ENCODE measurements around the gene TCF25.
"Not testable (repeated sequence)": the region's sequence is repeated elsewhere in the genome, so short reads cannot be mapped to it uniquely, and the experiment has no call there.

Gene TCF25

DNA sequence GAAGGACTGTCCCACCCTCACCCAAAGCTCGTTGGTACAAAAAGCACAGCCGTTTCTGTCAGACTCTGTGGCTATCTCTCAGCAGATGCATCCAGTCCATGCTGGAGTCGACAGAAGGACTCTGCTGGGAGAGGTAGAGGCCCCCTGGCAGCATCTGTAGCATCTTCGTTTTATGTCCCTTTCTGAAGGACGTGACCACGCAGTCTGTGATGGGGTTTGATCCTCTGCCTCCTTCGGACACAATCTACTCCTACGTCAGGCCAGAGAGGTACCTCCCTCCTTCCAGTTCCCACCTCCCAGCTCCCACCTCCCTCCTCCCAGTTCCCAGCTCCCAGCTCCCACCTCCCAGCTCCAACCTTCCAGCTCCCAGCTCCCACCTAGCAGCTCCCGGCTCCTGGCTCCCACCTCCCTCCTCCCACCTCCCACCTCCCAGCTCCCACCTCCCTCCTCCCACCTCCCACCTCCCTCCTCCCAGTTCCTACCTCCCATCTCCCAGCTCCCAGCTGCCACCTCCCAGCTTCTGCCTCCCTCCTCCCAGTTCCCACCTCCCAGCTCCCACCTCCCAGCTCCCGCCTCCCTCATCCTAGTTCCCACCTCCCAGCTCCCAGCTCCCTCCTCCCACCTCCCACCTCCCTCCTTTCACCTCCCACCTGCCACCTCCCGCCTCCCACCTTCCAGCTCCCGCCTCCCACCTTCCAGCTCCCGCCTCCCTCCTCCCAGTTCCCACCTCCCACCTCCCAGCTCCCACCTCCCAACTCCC is 33.8 kb downstream of the TCF25 start:
- H3K27me3 ChIP-seq (ENCODE audit: control insufficient read depth in 1 of 2, insufficient read depth in 2 of 2, low read length in 2 of 2): no peaks in the 10 kb centered on the region
- no peak overlapping the region for H3K9ac ChIP-seq (ENCODE audit: low read length in 2 of 2)
- peaks cover 2% of the 10 kb centered on the region for H3K4me1 ChIP-seq (ENCODE audit: control insufficient read depth, insufficient read depth, low read length)
- H3K4me3 ChIP-seq (ENCODE audit: low read length in 2 of 2): no peak overlapping the region
- H3K36me3 ChIP-seq (ENCODE audit: control insufficient read depth in 2 of 2, insufficient read depth in 2 of 2, low read length in 2 of 2): peaks cover 32 to 36% of the 10 kb centered on the region in 2 donors
- no peaks in the 10 kb centered on the region for H3K9me3 ChIP-seq (ENCODE audit: control insufficient read depth in 2 of 2, low read length in 2 of 2)
- no peak overlapping the region for H3K27ac ChIP-seq (ENCODE audit: low read length)

DNA sequence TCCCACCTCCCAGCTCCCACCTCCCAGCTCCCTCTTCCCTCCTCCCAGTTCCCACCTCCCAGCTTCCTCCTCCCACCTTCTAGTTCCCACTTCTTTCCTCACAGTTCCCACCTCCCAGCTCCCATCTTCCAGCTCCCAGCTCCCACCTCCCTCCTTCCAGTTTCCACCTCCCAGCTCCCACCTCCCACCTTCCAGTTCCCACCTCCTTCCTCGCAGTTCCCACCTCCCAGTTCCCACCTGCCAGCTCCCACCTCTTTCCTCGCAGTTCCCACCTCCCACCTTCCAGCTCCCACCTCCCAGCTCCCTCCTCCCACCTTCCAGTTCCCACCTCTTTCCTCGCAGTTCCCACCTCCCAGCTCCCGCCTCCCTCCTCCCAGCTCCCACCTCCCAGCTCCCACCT is 34.8 kb downstream of the TCF25 start:
- H3K4me3 ChIP-seq (ENCODE audit: low read length in 2 of 2): no peak overlapping the region

DNA sequence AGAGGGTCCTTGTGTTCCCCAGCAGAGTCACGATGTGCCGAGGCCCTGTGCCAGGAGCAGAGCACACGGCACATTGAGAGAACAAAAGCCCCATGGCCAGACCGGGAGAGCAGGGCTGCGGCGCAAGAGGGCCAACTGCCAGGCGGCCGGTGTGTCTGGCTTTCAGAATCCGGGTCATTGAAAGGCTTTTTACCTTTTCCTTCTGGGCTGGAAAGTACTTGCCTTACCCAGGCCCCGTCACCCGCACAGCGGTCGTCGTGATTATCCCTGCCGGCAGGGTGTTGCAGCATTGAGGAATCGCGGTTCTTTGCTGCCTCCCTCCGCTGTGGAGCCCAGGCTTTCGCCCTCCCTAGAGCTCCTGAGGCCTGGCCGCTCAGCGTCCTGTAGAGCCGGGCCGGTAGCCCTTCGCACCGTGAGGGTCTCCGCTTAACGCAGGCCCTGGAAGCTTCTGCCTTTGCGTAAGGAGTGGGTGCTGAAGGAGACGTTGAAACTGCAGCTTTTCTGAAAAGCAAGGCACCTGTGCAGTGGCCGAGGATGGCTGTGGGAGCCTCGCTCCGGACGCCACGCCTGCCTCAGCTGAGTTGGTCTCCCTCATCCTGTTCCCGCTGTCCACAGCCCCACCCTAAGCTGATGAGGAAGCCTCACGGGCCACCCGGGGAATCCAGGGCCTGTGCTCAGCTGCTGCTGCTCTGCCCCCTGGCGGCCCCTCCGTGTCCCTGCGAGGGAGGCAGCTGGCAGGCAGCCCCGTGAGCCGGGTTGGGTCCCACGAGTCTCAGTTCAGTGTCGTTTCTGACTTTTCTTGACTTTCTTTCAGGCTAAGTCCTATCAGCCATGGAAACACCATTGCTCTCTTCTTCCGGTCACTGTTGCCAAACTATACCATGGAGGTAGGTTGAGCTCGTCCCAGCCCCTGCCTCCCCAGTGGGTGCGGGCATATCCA is 36.7 kb downstream of the TCF25 start:
- Histone ChIP-seq H3K4me3 (ENCODE audit: low read length in 2 of 2) (no peak overlapping the region), H3K27me3 (ENCODE audit: control insufficient read depth in 1 of 2, insufficient read depth in 2 of 2, low read length in 2 of 2) (no peaks in the 10 kb centered on the region), H3K36me3 (ENCODE audit: control insufficient read depth in 2 of 2, insufficient read depth in 2 of 2, low read length in 2 of 2) (peaks cover 26 to 28% of the 10 kb centered on the region in 2 donors), H3K9me3 (ENCODE audit: control insufficient read depth in 2 of 2, low read length in 2 of 2) (no peaks in the 10 kb centered on the region), H3K9ac (ENCODE audit: low read length in 2 of 2) (no peak overlapping the region), H3K27ac (ENCODE audit: low read length) (peak overlapping the region; percentile 6), H3K4me1 (ENCODE audit: control insufficient read depth, insufficient read depth, low read length) (peaks cover 2% of the 10 kb centered on the region)

More for the DNA sequence above, 34.8 kb downstream of the TCF25 start:
- H3K9ac ChIP-seq (ENCODE audit: low read length in 2 of 2): no peak overlapping the region
- no peak overlapping the region for H3K27ac ChIP-seq (ENCODE audit: low read length)
- no peaks in the 10 kb centered on the region for H3K27me3 ChIP-seq (ENCODE audit: control insufficient read depth in 1 of 2, insufficient read depth in 2 of 2, low read length in 2 of 2)
- H3K36me3 ChIP-seq (ENCODE audit: control insufficient read depth in 2 of 2, insufficient read depth in 2 of 2, low read length in 2 of 2): peaks cover 32 to 34% of the 10 kb centered on the region in 2 donors
- peaks cover 2% of the 10 kb centered on the region for H3K4me1 ChIP-seq (ENCODE audit: control insufficient read depth, insufficient read depth, low read length)
- H3K9me3 ChIP-seq (ENCODE audit: control insufficient read depth in 2 of 2, low read length in 2 of 2): no peaks in the 10 kb centered on the region

DNA sequence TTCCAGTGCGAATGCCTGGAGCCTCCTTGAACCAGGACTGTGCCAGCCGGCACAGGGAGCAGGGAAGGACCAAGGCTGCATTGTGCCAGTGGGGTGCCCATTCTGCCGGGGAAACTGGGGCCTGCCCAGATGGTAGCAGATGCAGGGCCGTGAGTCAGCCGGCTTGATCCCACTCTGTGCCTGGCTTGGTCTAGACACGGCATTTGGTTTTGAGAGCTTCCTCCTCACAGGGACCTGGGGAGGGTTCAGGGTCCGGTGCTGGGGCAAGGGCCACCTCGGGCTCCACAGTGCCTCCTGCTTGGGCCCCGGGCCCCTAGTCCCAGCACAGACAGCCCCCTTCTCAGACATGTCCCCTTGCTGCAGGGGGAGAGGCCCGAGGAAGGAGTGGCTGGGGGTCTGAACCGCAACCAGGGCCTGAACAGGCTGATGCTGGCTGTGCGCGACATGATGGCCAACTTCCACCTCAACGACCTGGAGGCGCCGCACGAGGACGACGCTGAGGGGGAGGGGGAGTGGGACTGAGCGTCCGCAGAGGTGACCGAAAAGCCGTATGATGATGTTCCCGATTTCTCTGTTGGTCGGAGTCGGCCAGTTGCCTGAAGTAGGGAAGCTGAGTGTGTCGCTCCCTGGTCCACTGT is 37.4 kb downstream of the TCF25 start:
- H3K27ac ChIP-seq (ENCODE audit: low read length): peak overlapping the region; percentile 6
- H3K9ac ChIP-seq (ENCODE audit: low read length in 2 of 2): no peak overlapping the region
- no peak overlapping the region for H3K4me3 ChIP-seq (ENCODE audit: low read length in 2 of 2)
- H3K36me3 ChIP-seq (ENCODE audit: control insufficient read depth in 2 of 2, insufficient read depth in 2 of 2, low read length in 2 of 2): peaks cover 20 to 21% of the 10 kb centered on the region in 2 donors
- H3K27me3 ChIP-seq (ENCODE audit: control insufficient read depth in 1 of 2, insufficient read depth in 2 of 2, low read length in 2 of 2): no peaks in the 10 kb centered on the region
- H3K4me1 ChIP-seq (ENCODE audit: control insufficient read depth, insufficient read depth, low read length): peaks cover 2% of the 10 kb centered on the region
- H3K9me3 ChIP-seq (ENCODE audit: control insufficient read depth in 2 of 2, low read length in 2 of 2): no peaks in the 10 kb centered on the region

DNA sequence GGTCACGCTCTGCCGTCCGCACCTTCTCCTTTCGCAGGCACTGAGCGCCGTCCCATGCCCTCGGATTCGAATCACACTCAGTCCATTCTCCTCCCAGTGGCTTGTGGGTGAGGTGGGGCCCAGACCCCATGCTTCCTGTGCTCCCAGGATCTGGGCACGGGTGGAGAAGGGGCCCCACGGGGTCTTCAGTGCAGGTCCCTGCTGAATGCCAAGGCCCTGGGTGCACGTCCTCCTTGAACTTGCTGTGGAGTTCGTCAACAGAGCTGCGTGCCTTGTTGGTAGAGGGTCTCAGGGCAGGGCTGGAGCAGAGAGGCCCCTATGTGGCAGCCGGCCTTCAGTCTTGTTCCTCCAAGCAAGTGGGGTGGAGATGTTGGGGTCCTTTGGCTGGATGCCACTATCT is 38.0 kb downstream of the TCF25 start:
- H3K27ac ChIP-seq (ENCODE audit: low read length): no peak overlapping the region
- no peak overlapping the region for H3K9ac ChIP-seq (ENCODE audit: low read length in 2 of 2)
- peaks cover 2% of the 10 kb centered on the region for H3K4me1 ChIP-seq (ENCODE audit: control insufficient read depth, insufficient read depth, low read length)
- no peak overlapping the region for H3K4me3 ChIP-seq (ENCODE audit: low read length in 2 of 2)
- H3K36me3 ChIP-seq (ENCODE audit: control insufficient read depth in 2 of 2, insufficient read depth in 2 of 2, low read length in 2 of 2): peaks cover 16 to 18% of the 10 kb centered on the region in 2 donors
- H3K27me3 ChIP-seq (ENCODE audit: control insufficient read depth in 1 of 2, insufficient read depth in 2 of 2, low read length in 2 of 2): no peaks in the 10 kb centered on the region
- no peaks in the 10 kb centered on the region for H3K9me3 ChIP-seq (ENCODE audit: control insufficient read depth in 2 of 2, low read length in 2 of 2)

DNA sequence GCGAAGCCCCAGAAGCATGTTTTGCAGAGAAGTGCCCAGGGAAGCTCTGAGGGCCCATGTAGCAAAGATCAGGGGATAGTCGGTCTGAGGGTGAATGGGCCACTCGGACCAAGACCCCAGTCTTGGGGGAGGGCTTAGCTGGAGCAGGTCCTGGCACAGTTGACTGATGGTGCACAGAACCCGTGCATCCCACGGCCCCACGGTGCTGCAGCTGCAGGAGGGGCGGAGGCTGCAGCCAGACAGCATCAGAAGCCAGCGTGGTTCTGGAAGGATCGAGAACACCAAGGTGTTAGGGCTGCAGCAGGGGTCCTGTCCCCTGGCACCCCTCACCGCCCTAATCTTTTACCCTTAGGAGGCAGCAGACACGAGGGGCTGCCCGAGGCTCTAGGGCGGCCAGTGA is 38.8 kb downstream of the TCF25 start:
- Histone ChIP-seq H3K27me3 (ENCODE audit: control insufficient read depth in 1 of 2, insufficient read depth in 2 of 2, low read length in 2 of 2) (no peaks in the 10 kb centered on the region), H3K4me3 (ENCODE audit: low read length in 2 of 2) (no peak overlapping the region), H3K9ac (ENCODE audit: low read length in 2 of 2) (no peak overlapping the region), H3K27ac (ENCODE audit: low read length) (no peak overlapping the region), H3K4me1 (ENCODE audit: control insufficient read depth, insufficient read depth, low read length) (peaks cover 2% of the 10 kb centered on the region), H3K36me3 (ENCODE audit: control insufficient read depth in 2 of 2, insufficient read depth in 2 of 2, low read length in 2 of 2) (peaks cover 11 to 12% of the 10 kb centered on the region in 2 donors), H3K9me3 (ENCODE audit: control insufficient read depth in 2 of 2, low read length in 2 of 2) (no peaks in the 10 kb centered on the region)

DNA sequence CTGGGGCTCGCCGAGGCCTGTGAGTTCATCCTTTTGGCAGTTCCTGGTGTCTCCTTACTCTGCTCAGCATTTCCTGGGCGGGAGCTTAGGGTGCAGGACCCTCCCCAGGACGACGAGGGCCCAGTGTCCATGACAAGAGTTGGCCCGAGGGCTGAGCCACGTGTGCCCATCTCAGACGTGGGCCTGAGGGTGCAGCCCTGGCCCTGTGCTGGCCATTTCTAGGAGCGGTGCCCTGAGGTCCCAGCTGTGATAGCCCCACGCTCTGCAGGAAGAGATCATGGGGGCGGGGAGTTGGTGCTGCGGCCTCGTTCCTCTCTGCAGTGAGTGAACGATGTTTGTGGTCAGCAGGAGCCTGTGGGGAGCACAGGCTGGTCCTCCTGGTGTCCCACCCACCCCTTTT is 39.2 kb downstream of the TCF25 start:
- no peaks in the 10 kb centered on the region for H3K9me3 ChIP-seq (ENCODE audit: control insufficient read depth in 2 of 2, low read length in 2 of 2)
- peaks cover 11 to 12% of the 10 kb centered on the region in 2 donors for H3K36me3 ChIP-seq (ENCODE audit: control insufficient read depth in 2 of 2, insufficient read depth in 2 of 2, low read length in 2 of 2)
- H3K27ac ChIP-seq (ENCODE audit: low read length): no peak overlapping the region
- H3K27me3 ChIP-seq (ENCODE audit: control insufficient read depth in 1 of 2, insufficient read depth in 2 of 2, low read length in 2 of 2): no peaks in the 10 kb centered on the region
- H3K4me3 ChIP-seq (ENCODE audit: low read length in 2 of 2): no peak overlapping the region
- no peak overlapping the region for H3K9ac ChIP-seq (ENCODE audit: low read length in 2 of 2)
- peaks cover 3% of the 10 kb centered on the region for H3K4me1 ChIP-seq (ENCODE audit: control insufficient read depth, insufficient read depth, low read length)

DNA sequence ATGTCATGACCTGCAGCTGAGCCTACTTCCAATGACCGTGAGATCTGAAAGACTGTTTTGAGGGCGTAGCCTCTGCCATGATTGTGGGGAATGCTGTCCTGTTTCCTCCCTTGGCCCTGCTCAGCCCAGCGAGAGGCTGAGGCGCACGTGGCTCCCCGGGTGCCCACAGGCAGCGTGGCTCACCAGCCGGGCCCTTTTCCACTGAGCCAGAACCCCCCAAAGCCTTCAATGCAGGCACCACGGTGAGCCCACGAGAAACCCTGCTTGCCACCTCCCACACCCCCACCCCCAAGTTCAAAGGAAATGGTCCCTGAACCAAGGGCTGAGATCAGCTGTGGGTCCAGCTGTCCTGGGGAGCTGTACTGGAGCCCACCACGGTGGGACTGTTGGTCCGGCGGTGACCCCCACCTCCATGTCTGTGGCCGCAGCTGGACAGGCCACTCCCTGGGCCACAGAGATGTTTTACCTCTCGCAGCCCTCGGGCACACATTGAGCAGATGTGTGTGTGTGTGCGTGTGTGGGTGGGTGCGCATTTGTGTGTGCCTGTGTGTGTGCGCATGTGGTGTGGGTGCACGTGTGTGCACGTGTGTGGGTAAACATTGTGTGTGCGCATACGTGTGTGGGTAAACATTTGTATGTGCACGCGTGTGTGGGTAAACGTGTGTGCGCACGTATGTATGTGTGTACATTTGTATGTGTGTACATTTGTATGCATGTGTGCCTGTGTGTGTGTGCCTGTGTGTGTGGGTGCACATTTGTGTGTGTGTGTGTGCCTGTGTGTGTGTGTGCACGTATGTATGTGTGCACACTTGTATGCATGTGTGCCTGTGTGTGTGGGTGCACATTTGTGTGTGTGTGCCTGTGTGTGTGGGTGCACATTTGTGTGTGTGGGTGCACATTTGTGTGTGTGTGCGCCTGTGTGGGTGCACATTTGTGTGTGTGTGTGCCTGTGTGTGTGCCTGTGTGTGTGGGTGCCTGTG is 40.3 kb downstream of the TCF25 start:
- H3K36me3 ChIP-seq (ENCODE audit: control insufficient read depth in 2 of 2, insufficient read depth in 2 of 2, low read length in 2 of 2): peaks cover 11 to 12% of the 10 kb centered on the region in 2 donors

DNA sequence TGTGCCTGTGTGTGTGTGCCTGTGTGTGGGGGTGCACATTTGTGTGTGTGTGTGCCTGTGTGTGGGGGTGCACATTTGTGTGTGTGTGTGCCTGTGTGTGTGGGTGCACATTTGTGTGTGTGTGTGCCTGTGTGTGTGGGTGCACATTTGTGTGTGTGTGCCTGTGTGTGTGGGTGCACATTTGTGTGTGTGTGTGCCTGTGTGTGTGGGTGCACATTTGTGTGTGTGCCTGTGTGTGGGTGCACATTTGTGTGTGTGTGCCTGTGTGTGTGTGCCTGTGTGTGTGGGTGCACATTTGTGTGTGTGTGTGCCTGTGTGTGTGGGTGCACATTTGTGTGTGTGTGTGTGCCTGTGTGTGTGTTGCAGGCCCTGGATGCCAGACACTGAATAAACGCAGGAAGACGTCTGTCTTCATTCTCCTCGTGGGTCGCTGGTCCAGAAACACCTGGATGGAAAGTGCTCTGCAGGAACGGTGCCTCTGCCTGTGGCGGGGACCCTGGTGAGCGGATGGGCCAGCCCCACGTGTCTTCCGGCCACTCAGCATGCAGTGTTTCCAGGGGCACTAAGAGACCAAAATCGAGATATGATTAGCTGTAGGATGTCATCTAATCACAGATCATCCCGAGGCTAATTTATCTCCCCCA is 41.4 kb downstream of the TCF25 start:
- peaks cover 9 to 10% of the 10 kb centered on the region in 2 donors for H3K36me3 ChIP-seq (ENCODE audit: control insufficient read depth in 2 of 2, insufficient read depth in 2 of 2, low read length in 2 of 2)
- not testable (repeated sequence) for H3K9ac ChIP-seq (ENCODE audit: low read length in 2 of 2); H3K27ac ChIP-seq (ENCODE audit: low read length); H3K9me3 ChIP-seq (ENCODE audit: control insufficient read depth in 2 of 2, low read length in 2 of 2); H3K4me3 ChIP-seq (ENCODE audit: low read length in 2 of 2)
- H3K4me1 ChIP-seq (ENCODE audit: control insufficient read depth, insufficient read depth, low read length): peaks cover 24% of the 10 kb centered on the region
- H3K27me3 ChIP-seq (ENCODE audit: control insufficient read depth in 1 of 2, insufficient read depth in 2 of 2, low read length in 2 of 2): peaks cover 6 to 17% of the 10 kb centered on the region in 2 donors

More for the DNA sequence above, 40.3 kb downstream of the TCF25 start:
- Histone ChIP-seq H3K9ac (ENCODE audit: low read length in 2 of 2) (no peak overlapping the region), H3K4me3 (ENCODE audit: low read length in 2 of 2) (no peak overlapping the region), H3K27me3 (ENCODE audit: control insufficient read depth in 1 of 2, insufficient read depth in 2 of 2, low read length in 2 of 2) (peaks cover 1 to 9% of the 10 kb centered on the region in 2 donors), H3K4me1 (ENCODE audit: control insufficient read depth, insufficient read depth, low read length) (peaks cover 14% of the 10 kb centered on the region), H3K9me3 (ENCODE audit: control insufficient read depth in 2 of 2, low read length in 2 of 2) (no peaks in the 10 kb centered on the region), H3K27ac (ENCODE audit: low read length) (no peak overlapping the region)
